Adrenal gland (tissue), 12 donors: ENCODE results near the gene PATE2. TPM values are rescaled to one million over a fixed set of nuclear protein-coding genes. Genes with fewer than 3 reads are reported as not detected.

Experiments used
- DNase-seq, 7 donors: peaks; one replicate each; pipeline ENCODE4 v3.0.0-alpha.2; 2019 to 2020
- H3K27ac ChIP-seq, 5 donors: fragments of 200-600 bp; sonication (generic) in 4 of 5; 1 replicate in 3 of 5; 2 replicates in 2 of 5; pipeline versions ENCODE4 v1.5.1 to v1.8.0; 2016 to 2020; ENCODE audit warnings: mild to moderate bottlenecking in 1 of 5
- H3K27me3 ChIP-seq: fragments of 200-600 bp; 2 replicates; pipeline ENCODE4 v1.8.0; 2021
- H3K36me3 ChIP-seq, 2 donors: fragments of 200-600 bp; replicated peaks in 1 of 2; 1 replicate in 1 of 2; 2 replicates in 1 of 2; pipeline versions ENCODE4 v1.5.1 to v1.8.0; 2018 to 2022
- H3K4me1 ChIP-seq, 2 donors: fragments of 200-600 bp; replicated peaks in 1 of 2; 1 replicate in 1 of 2; 2 replicates in 1 of 2; pipeline versions ENCODE4 v1.5.1 to v1.8.0; 2018 to 2021
- H3K4me3 ChIP-seq, 4 donors: fragments of 200-600 bp; sonication (generic) in 3 of 4; one replicate each; pipeline ENCODE4 v1.5.1; 2016 to 2018
- H3K9me3 ChIP-seq, 3 donors: fragments of 200-600 bp; sonication (generic) in 1 of 3; replicated peaks in 1 of 3; 1 replicate in 2 of 3; 2 replicates in 1 of 3; pipeline versions ENCODE4 v1.5.1 to v1.8.0; 2016 to 2021
- CTCF ChIP-seq, 6 experiments: fragments of 450-650 bp in 4 of 6; fragments of 200-600 bp in 2 of 6; sonication (generic) in 1 of 6; IDR thresholded peaks; 1 replicate in 5 of 6; 2 replicates in 1 of 6; pipeline versions ENCODE4 v1.5.1 to v1.8.0; 2016 to 2021; ENCODE audit warnings: antibody characterized with exemption in 6 of 6, mild to moderate bottlenecking in 2 of 6, moderate library complexity in 1 of 6
- POLR2A ChIP-seq, 2 donors: fragments of 450-650 bp; IDR thresholded peaks; one replicate each; pipeline ENCODE4 v1.6.1; 2017; ENCODE audit warnings: antibody characterized with exemption in 2 of 2, mild to moderate bottlenecking in 2 of 2, moderate library complexity in 1 of 2
- WGBS, 4 donors: extraction: QIAGEN DNeasy Blood & Tissue Kit in 2 of 4; methylation state at CpG; one replicate each; pipeline versions ENCODE4 v1.1.5 to v1.1.7; 2013 to 2017; 5-methylcytosine and 5-hydroxymethylcytosine counted together
- intact Hi-C, 2 donors: fragments of 100-400 bp; cut with DNase I; formaldehyde crosslinking; loops; one replicate each; pipeline versions ENCODE4 v1.14.1 to v1.15.0; 2022 to 2023
- polyA plus RNA-seq, 3 donors: library from polyadenylated mRNA; stranded (reverse); fragments of 200-250 nt in 2 of 3; fragments of 350-450 nt in 1 of 3; fragmentation: Illumina TruSeq in 1 of 3; extraction: RNeasy Lipid Tissue Mini Kit (QIAGEN cat#74804) in 1 of 3; gene quantifications; one replicate each; pipeline ENCODE4 v1.2.3, GENCODE V29; 2013 to 2014
- total RNA-seq, 9 donors: library from RNA; depleted of rRNA in 4 of 9; stranded (reverse); fragments of >200 nt in 4 of 9; fragments of 120-200 nt in 1 of 9; fragmentation: NEBNext Ultra II Directional in 1 of 9; extraction: Animal tissue kit (Norgen Biotek cat#: 25700) in 1 of 9; gene quantifications; one replicate each; pipeline versions ENCODE4 v1.1.0 to v1.2.4, GENCODE V29; 2013 to 2023
- donor health status: healthy with polysubstance abuse.
- donor health status: Bipolar disorder and iron deficiency.
- donor health status: DM: yes; HTN: yes; CAD: no.
- donor health status: DM: no; HTN: no; CAD: no.
- donor health status: DM: no; HTN: no; CAD: no.
- donor health status: DM: yes; HTN: yes; CAD: no.

PATE2 gene
- total and polyA plus RNA-seq, 12 donors = 0.39 to 0.44 TPM; not detected in 10

DNA sequence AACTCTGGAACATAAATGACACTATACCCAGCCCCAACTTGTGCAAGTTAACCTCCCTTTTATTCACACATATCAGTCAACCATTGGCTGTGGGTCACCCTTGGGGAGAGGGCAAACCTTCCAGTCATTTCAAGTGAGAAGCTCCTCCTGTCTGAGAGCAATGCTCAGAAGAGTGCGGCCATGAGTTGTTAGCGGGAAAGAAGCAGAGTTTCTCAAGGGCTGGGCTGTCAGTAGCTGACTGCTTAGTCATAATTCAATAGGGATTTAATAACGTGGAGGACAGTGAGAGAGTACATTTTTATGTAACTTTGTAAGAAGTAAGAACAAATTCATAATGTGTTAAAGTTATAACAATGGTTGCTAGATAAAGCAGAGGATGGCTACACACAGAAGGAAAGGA, 5.1 kb downstream of the PATE2 start:
- intact Hi-C loops = no loop called here
- no peak overlapping the region for H3K4me3 ChIP-seq
- no peaks in the 10 kb centered on the region for H3K9me3 ChIP-seq
- no peak overlapping the region for H3K27ac ChIP-seq
- DNase-seq = no peak
- TF ChIP-seq POLR2A (IDR thresholded peaks at IDR 0.05) = no peak
- H3K36me3 ChIP-seq = no peaks in the 10 kb centered on the region
- H3K4me1 ChIP-seq = no peaks in the 10 kb centered on the region
- 39 to 62% (median 52%) methylated on average over 3 of the region's 3 CpGs for WGBS, 4 donors
- no peaks in the 10 kb centered on the region for H3K27me3 ChIP-seq

GRCh38 chr11:125772834-125773505, 5.7 kb downstream of the PATE2 start:
- H3K27ac ChIP-seq = no peak overlapping the region
- no peak for DNase-seq
- no peaks in the 10 kb centered on the region for H3K9me3 ChIP-seq
- H3K27me3 ChIP-seq = no peaks in the 10 kb centered on the region
- H3K4me1 ChIP-seq = no peaks in the 10 kb centered on the region
- intact Hi-C loops = no loop called here
- H3K4me3 ChIP-seq = no peak overlapping the region
- TF ChIP-seq CTCF (IDR thresholded peaks at IDR 0.05) = no peak
- no peak for TF ChIP-seq POLR2A (IDR thresholded peaks at IDR 0.05)
- no peaks in the 10 kb centered on the region for H3K36me3 ChIP-seq
- 58 to 66% (median 65%) methylated on average over 3 of the region's 3 CpGs for WGBS, 4 donors

GRCh38 chr11:125770583-125770982, 8.0 kb downstream of the PATE2 start:
- TF ChIP-seq POLR2A (IDR thresholded peaks at IDR 0.05) = no peak
- TF ChIP-seq CTCF (IDR thresholded peaks at IDR 0.05) = no peak
- H3K36me3 ChIP-seq = no peaks in the 10 kb centered on the region
- no peak overlapping the region for H3K4me3 ChIP-seq
- no peaks in the 10 kb centered on the region for H3K4me1 ChIP-seq
- WGBS, 4 donors = 56 to 81% (median 69%) methylated on average over 2 of the region's 2 CpGs
- DNase-seq = no peak
- no peaks in the 10 kb centered on the region for H3K9me3 ChIP-seq
- intact Hi-C loops = no loop called here
- H3K27ac ChIP-seq = no peak overlapping the region
- H3K27me3 ChIP-seq = no peaks in the 10 kb centered on the region

DNA sequence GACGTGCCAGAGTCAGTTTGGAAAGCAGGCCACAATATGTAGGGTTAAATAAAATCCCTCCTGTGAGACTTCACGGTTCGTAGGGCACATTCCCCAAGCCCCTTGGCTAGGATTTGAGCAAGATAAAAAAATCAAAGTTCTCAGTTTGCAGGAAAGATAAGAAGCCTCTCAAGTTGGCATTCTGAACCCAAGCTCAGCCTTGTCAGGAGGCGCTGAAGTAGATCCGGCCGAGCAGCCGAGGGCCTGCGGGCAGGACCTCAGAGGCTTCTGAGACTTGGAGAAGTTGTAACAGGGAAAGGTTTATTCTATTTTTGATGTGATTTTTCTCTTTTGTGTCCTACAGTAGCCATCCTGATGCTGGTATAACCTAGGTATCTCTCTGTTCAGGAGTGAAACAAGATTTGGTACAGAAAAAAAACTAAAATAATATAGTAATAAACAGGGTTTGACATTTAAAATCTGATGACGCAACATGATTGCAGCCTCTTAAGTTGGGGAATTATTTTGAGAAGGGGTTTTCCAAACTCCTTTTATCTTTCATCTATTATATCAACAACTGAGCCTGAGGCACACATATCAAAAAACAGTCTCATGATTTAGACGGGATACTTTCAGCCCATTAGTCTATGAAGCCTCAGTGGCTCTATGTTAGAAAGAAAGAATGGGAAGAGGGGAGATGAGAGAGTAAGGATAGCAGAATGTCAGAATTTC, 10.1 kb downstream of the PATE2 start:
- no peaks in the 10 kb centered on the region for H3K27me3 ChIP-seq
- DNase-seq = no peak
- no peaks in the 10 kb centered on the region for H3K36me3 ChIP-seq
- no peak for TF ChIP-seq POLR2A (IDR thresholded peaks at IDR 0.05)
- no peak for TF ChIP-seq CTCF (IDR thresholded peaks at IDR 0.05)
- H3K9me3 ChIP-seq = no peaks in the 10 kb centered on the region
- intact Hi-C loops = no loop called here
- H3K4me3 ChIP-seq = no peak overlapping the region
- H3K27ac ChIP-seq = no peak overlapping the region
- WGBS, 4 donors = 41 to 47% (median 45%) methylated on average over 10 of the region's 10 CpGs
- H3K4me1 ChIP-seq = no peaks in the 10 kb centered on the region
